ENCODE measurements around the gene TRRAP.

Gene TRRAP

GRCh38 chr7:98945852-98946251 is 67.5 kb downstream of the TRRAP start:
- no peaks in the 10 kb centered on the region for H3K27me3 ChIP-seq (ENCODE audit: insufficient read depth, poor library complexity, severe bottlenecking)
- no peak for TF ChIP-seq SPI1 (IDR thresholded peaks at IDR 0.05; ENCODE audit: borderline replicate concordance, low read depth)
- TF ChIP-seq GABPA (IDR thresholded peaks at IDR 0.05; ENCODE audit: low read depth), result no peak
- TF ChIP-seq REST (IDR thresholded peaks at IDR 0.05; ENCODE audit: insufficient replicate concordance, low read depth), result no peak
- TF ChIP-seq CTCF (IDR thresholded peaks at IDR 0.05; ENCODE audit: insufficient read depth, low read length), result no peak
- H3K4me3 ChIP-seq (replicated peaks; ENCODE audit: insufficient read depth, low read length), result no peak overlapping the region
- no peak for DNase-seq (ENCODE audit: low read depth in 1 of 2, low spot score in 1 of 2)
- H3K27ac ChIP-seq (replicated peaks), result no peak overlapping the region

GRCh38 chr7:98946389-98946788 is 68.1 kb downstream of the TRRAP start:
- no peak overlapping the region for H3K27ac ChIP-seq (replicated peaks)
- no peak for DNase-seq (ENCODE audit: low read depth in 1 of 2, low spot score in 1 of 2)
- TF ChIP-seq POLR2AphosphoS5 (IDR thresholded peaks at IDR 0.05; ENCODE audit: low read depth) (no peak), SPI1 (IDR thresholded peaks at IDR 0.05; ENCODE audit: borderline replicate concordance, low read depth) (no peak), GABPA (IDR thresholded peaks at IDR 0.05; ENCODE audit: low read depth) (no peak), REST (IDR thresholded peaks at IDR 0.05; ENCODE audit: insufficient replicate concordance, low read depth) (no peak), CTCF (IDR thresholded peaks at IDR 0.05; ENCODE audit: insufficient read depth, low read length) (no peak)
- H3K4me3 ChIP-seq (replicated peaks; ENCODE audit: insufficient read depth, low read length), result no peak overlapping the region
- no peaks in the 10 kb centered on the region for H3K27me3 ChIP-seq (ENCODE audit: insufficient read depth, poor library complexity, severe bottlenecking)

GRCh38 chr7:98949336-98950044 is 71.2 kb downstream of the TRRAP start:
- DNase-seq (ENCODE audit: low read depth in 1 of 2, low spot score in 1 of 2), result no peak
- H3K4me3 ChIP-seq (replicated peaks; ENCODE audit: insufficient read depth, low read length), result no peak overlapping the region
- no peak overlapping the region for H3K27ac ChIP-seq (replicated peaks)
- TF ChIP-seq REST (IDR thresholded peaks at IDR 0.05; ENCODE audit: insufficient replicate concordance, low read depth) (no peak), GABPA (IDR thresholded peaks at IDR 0.05; ENCODE audit: low read depth) (no peak), POLR2AphosphoS5 (IDR thresholded peaks at IDR 0.05; ENCODE audit: low read depth) (no peak), SPI1 (IDR thresholded peaks at IDR 0.05; ENCODE audit: borderline replicate concordance, low read depth) (no peak), CTCF (IDR thresholded peaks at IDR 0.05; ENCODE audit: insufficient read depth, low read length) (no peak)
- no peaks in the 10 kb centered on the region for H3K27me3 ChIP-seq (ENCODE audit: insufficient read depth, poor library complexity, severe bottlenecking)
